GM12878 (cell line): ENCODE results near the gene HIPK4. TPM values are rescaled to one million over a fixed set of nuclear protein-coding genes. Genes with fewer than 3 reads are reported as not detected.

Source experiments
- CHD2 ChIP-seq: IDR thresholded peaks from 2 replicates; pipeline ENCODE4 v1.6.1; 2011; ENCODE audit warnings: low read depth, low read length, improper control_type of control experiment, borderline replicate concordance
- CHD4 ChIP-seq: fragments of 200-600 bp; sonication (generic); IDR thresholded peaks from 2 replicates; pipeline ENCODE4 v1.6.1; 2016; ENCODE audit warnings: mild to moderate bottlenecking
- CREM ChIP-seq: IDR thresholded peaks from 2 replicates; pipeline ENCODE4 v1.6.1; 2014; ENCODE audit warnings: antibody characterized with exemption, low read depth
- DPF2 ChIP-seq: fragments of 450-650 bp; IDR thresholded peaks from 2 replicates; pipeline ENCODE4 v1.6.1; 2017; ENCODE audit warnings: mild to moderate bottlenecking
- EGR1 ChIP-seq, 2 experiments: IDR thresholded peaks; 1 replicate in 1 of 2; 2 replicates in 1 of 2; pipeline ENCODE4 v1.6.1; 2011 to 2012; ENCODE audit warnings: low read depth in 2 of 2, low read length in 2 of 2, borderline replicate concordance in 1 of 2, mild to moderate bottlenecking in 1 of 2, moderate library complexity in 1 of 2
- EP300 ChIP-seq, 2 experiments: fragments of 150-350 bp in 1 of 2; IDR thresholded peaks; 2 replicates each; pipeline ENCODE4 v1.6.1; 2011 to 2012; ENCODE audit warnings: low read depth in 2 of 2, low read length in 2 of 2, borderline replicate concordance in 1 of 2, improper control_type of control experiment in 1 of 2, inconsistent platforms in 1 of 2; ENCODE audit not compliant: control insufficient read depth in 1 of 2
- FOXM1 ChIP-seq: IDR thresholded peaks from 2 replicates; pipeline ENCODE4 v1.6.1; 2012; ENCODE audit warnings: low read depth, mild to moderate bottlenecking, inconsistent platforms, low read length, moderate library complexity
- HCFC1 ChIP-seq: fragments of 150-350 bp; IDR thresholded peaks from 2 replicates; pipeline ENCODE4 v1.6.1; 2014; ENCODE audit warnings: low read length
- HSF1 ChIP-seq: fragments of 150-350 bp; IDR thresholded peaks from 2 replicates; pipeline ENCODE4 v1.6.1; 2014; ENCODE audit warnings: mild to moderate bottlenecking, low read depth, low read length
- IRF4 ChIP-seq: IDR thresholded peaks from 2 replicates; pipeline ENCODE4 v1.6.1; 2011; ENCODE audit warnings: low read depth, low read length
- JUNB ChIP-seq: IDR thresholded peaks from 2 replicates; pipeline ENCODE4 v1.6.1; 2016; ENCODE audit warnings: antibody characterized with exemption, mild to moderate bottlenecking
- MEF2A ChIP-seq: IDR thresholded peaks from 2 replicates; pipeline ENCODE4 v1.6.1; 2011; ENCODE audit warnings: low read depth, mild to moderate bottlenecking, low read length, moderate library complexity; ENCODE audit not compliant: insufficient read depth
- MTA2 ChIP-seq: fragments of 450-650 bp; IDR thresholded peaks from 2 replicates; pipeline ENCODE4 v1.6.1; 2016; ENCODE audit warnings: low read depth, mild to moderate bottlenecking, moderate library complexity
- MYC ChIP-seq: IDR thresholded peaks from 2 replicates; pipeline ENCODE4 v1.6.1; 2011; ENCODE audit warnings: mild to moderate bottlenecking, low read length, moderate library complexity, inconsistent platforms; ENCODE audit not compliant: insufficient read depth, insufficient replicate concordance, insufficient read length, severe bottlenecking
- NBN ChIP-seq: fragments of 450-650 bp; IDR thresholded peaks from 2 replicates; pipeline ENCODE4 v1.6.1; 2016
- NKRF ChIP-seq: fragments of 450-650 bp; conservative IDR thresholded peaks from 2 replicates; pipeline ENCODE4 v1.6.1; 2017; ENCODE audit warnings: mild to moderate bottlenecking, moderate library complexity
- POLR2A ChIP-seq: IDR thresholded peaks from 2 replicates; pipeline ENCODE4 v1.6.1; 2011; ENCODE audit warnings: low read depth, mild to moderate bottlenecking, low read length
- RAD51 ChIP-seq: fragments of 450-650 bp; IDR thresholded peaks from 2 replicates; pipeline ENCODE4 v1.6.1; 2016; ENCODE audit warnings: moderate library complexity, mild to moderate bottlenecking, inconsistent platforms
- SIX5 ChIP-seq: IDR thresholded peaks from 2 replicates; pipeline ENCODE4 v1.6.1; 2011; ENCODE audit warnings: mild to moderate bottlenecking, low read depth, low read length, moderate library complexity; ENCODE audit not compliant: severe bottlenecking
- SRF ChIP-seq, 2 experiments: IDR thresholded peaks; 2 replicates each; pipeline ENCODE4 v1.6.1; 2011; ENCODE audit warnings: low read depth in 2 of 2, low read length in 2 of 2, mild to moderate bottlenecking in 1 of 2, moderate library complexity in 1 of 2
- TAF1 ChIP-seq: IDR thresholded peaks from 2 replicates; pipeline ENCODE4 v1.6.1; 2011; ENCODE audit warnings: mild to moderate bottlenecking, low read depth, low read length, borderline replicate concordance
- TBL1XR1 ChIP-seq: IDR thresholded peaks from 2 replicates; pipeline ENCODE4 v1.6.1; 2012; ENCODE audit warnings: low read depth, low read length, improper control_type of control experiment
- TCF3 ChIP-seq: IDR thresholded peaks from 2 replicates; pipeline ENCODE4 v1.6.1; 2012; ENCODE audit warnings: low read depth, mild to moderate bottlenecking, low read length, borderline replicate concordance; ENCODE audit not compliant: insufficient read depth
- USF2 ChIP-seq: IDR thresholded peaks from 2 replicates; pipeline ENCODE4 v1.6.1; 2011; ENCODE audit warnings: low read depth, low read length, improper control_type of control experiment, borderline replicate concordance
- YY1 ChIP-seq: IDR thresholded peaks from 2 replicates; pipeline ENCODE4 v1.6.1; 2011; ENCODE audit warnings: low read depth, mild to moderate bottlenecking, low read length
- ZSCAN29 ChIP-seq: fragments of 450-650 bp; IDR thresholded peaks from 2 replicates; pipeline ENCODE4 v1.6.1; 2017; ENCODE audit warnings: mild to moderate bottlenecking, moderate library complexity
- polyA plus RNA-seq, 11 experiments: library from polyadenylated mRNA; depleted of rRNA in 4 of 11; unstranded in 6 of 11; stranded (reverse) in 5 of 11; fragments of >200 nt; fragmentation: Nextera tagmentation in 4 of 11; fragmentation: Illumina TruSeq in 1 of 11; extraction: Ambion mirVana in 4 of 11; extraction: Trizol in 1 of 11; gene quantifications; 1 replicate in 1 of 11; 2 replicates in 10 of 11; pipeline versions ENCODE4 v1.2.1 to v1.2.3, GENCODE V29; 2011 to 2016; ENCODE audit warnings: inconsistent platforms in 2 of 11, missing spikeins in 2 of 11, low read depth in 1 of 11
- total RNA-seq, 4 experiments: library from RNA; depleted of rRNA in 3 of 4; stranded (reverse); fragments of >200 nt in 3 of 4; fragmentation: Illumina TruSeq in 1 of 4; extraction: Trizol in 1 of 4; gene quantifications; 2 replicates each; pipeline versions ENCODE4 v1.2.1 to v1.2.3, GENCODE V29; 2013 to 2021

Gene HIPK4
- total and polyA plus RNA-seq, 10 of the 15 experiments (the other 5 are each of a cell fraction or from before 2014, with no cell fraction given), result 0.07 to 0.13 (median 0.08) TPM; not detected in 7

GRCh38 chr19:40348125-40348913 is 41.7 kb downstream of the HIPK4 start, which contains the start of the genes C19orf47 and PLD3 (continued):
- TF ChIP-seq HSF1 (0 out of 2 replicates have a peak, but pooled peaks have one; percentile 41), MEF2A (0 out of 2 replicates have a peak, but pooled peaks have one; percentile 41), USF2 (peak; percentile 99), HCFC1 (peak; percentile 78), CHD2 (peak; percentile 44; the same call in 1 of the 2 replicates), TBL1XR1 (peak; percentile 48; the same call in 1 of the 2 replicates), FOXM1 (no peak), YY1 (peak; percentile 95), IRF4 (no peak), POLR2A (peak; percentile 96), DPF2 (peak; percentile 63; the same call in 1 of the 2 replicates), TAF1 (peak; percentile 70; the same call in 1 of the 2 replicates), ZSCAN29 (no peak), CHD4 (no peak), MTA2 (peak; percentile 5; the same call in 1 of the 2 replicates), SIX5 (peak; percentile 43), JUNB (no peak), CREM (peak; percentile 79; the same call in 1 of the 2 replicates), EGR1 (IDR thresholded peaks at IDR 0.05; ENCODE audit: borderline replicate concordance in 1 of 2, low read depth in 2 of 2, low read length in 2 of 2) (peak; percentile 10 to 78), NBN (0 out of 2 replicates have a peak, but pooled peaks have one; percentile 57), SRF (IDR thresholded peaks at IDR 0.05; ENCODE audit: low read depth in 2 of 2, low read length in 2 of 2) (0 out of 4 replicates have a peak, but pooled peaks of 1 of the 2 experiments have one; percentile 19), TCF3 (no peak), MYC (no peak), NKRF (peak; percentile 62), RAD51 (peak; percentile 100), EP300 (IDR thresholded peaks at IDR 0.05; ENCODE audit: borderline replicate concordance in 1 of 2, control insufficient read depth in 1 of 2, low read depth in 2 of 2, low read length in 2 of 2) (peak in 1 of 2 experiments; percentile 47; a peak in 2 of 4 replicates)
